HEK293 (cell line): ENCODE data around the gene SELENOM.

Experiments used
- CTCF ChIP-seq: fragments of 450-650 bp; formaldehyde crosslinking; IDR thresholded peaks from 2 replicates; pipeline ENCODE4 v1.5.1; 2016; ENCODE audit warnings: missing biosample characterization, missing genetic modification characterization
- KLF16 ChIP-seq: fragments of 450-650 bp; formaldehyde crosslinking; IDR thresholded peaks from 2 replicates; pipeline ENCODE4 v1.5.1; 2017; ENCODE audit warnings: missing biosample characterization, missing genetic modification characterization
- PRDM1 ChIP-seq: fragments of 450-650 bp; formaldehyde crosslinking; IDR thresholded peaks from 2 replicates; pipeline ENCODE4; 2016; ENCODE audit warnings: missing biosample characterization, missing genetic modification characterization
- SP2 ChIP-seq: fragments of 450-650 bp; formaldehyde crosslinking; IDR thresholded peaks from 2 replicates; pipeline ENCODE4 v1.5.1; 2016; ENCODE audit warnings: missing biosample characterization, missing genetic modification characterization
- SP3 ChIP-seq: fragments of 450-650 bp; formaldehyde crosslinking; IDR thresholded peaks from 2 replicates; pipeline ENCODE4 v1.5.1; 2016; ENCODE audit warnings: missing biosample characterization, missing genetic modification characterization
- ZBTB17 ChIP-seq: fragments of 450-650 bp; formaldehyde crosslinking; IDR thresholded peaks from 2 replicates; pipeline ENCODE4 v1.5.1; 2016; ENCODE audit warnings: missing biosample characterization, missing genetic modification characterization
- ZBTB21 ChIP-seq: fragments of 450-650 bp; formaldehyde crosslinking; IDR thresholded peaks from 2 replicates; pipeline ENCODE4 v1.5.1; 2017; ENCODE audit warnings: missing biosample characterization, missing genetic modification characterization
- ZBTB26 ChIP-seq: fragments of 450-650 bp; formaldehyde crosslinking; optimal IDR thresholded peaks from 2 replicates; pipeline ENCODE3; 2016; ENCODE audit warnings: missing biosample characterization, mild to moderate bottlenecking, missing genetic modification characterization
- ZBTB48 ChIP-seq: fragments of 450-650 bp; formaldehyde crosslinking; IDR thresholded peaks from 2 replicates; pipeline ENCODE4 v1.5.1; 2016; ENCODE audit warnings: missing biosample characterization, missing genetic modification characterization
- ZNF133 ChIP-seq: fragments of 450-650 bp; formaldehyde crosslinking; IDR thresholded peaks from 2 replicates; pipeline ENCODE4 v1.5.1; 2016; ENCODE audit warnings: missing biosample characterization, missing genetic modification characterization
- ZNF184 ChIP-seq: fragments of 450-650 bp; IDR thresholded peaks from 2 replicates; pipeline ENCODE4 v1.5.1; 2018; ENCODE audit warnings: missing biosample characterization, mild to moderate bottlenecking, missing genetic modification characterization
- ZNF2 ChIP-seq: fragments of 450-650 bp; formaldehyde crosslinking; IDR thresholded peaks from 2 replicates; pipeline ENCODE4 v1.5.1; 2016; ENCODE audit warnings: missing biosample characterization, missing genetic modification characterization
- ZNF248 ChIP-seq: fragments of 450-650 bp; formaldehyde crosslinking; IDR thresholded peaks from 2 replicates; pipeline ENCODE4 v1.5.1; 2017; ENCODE audit warnings: missing biosample characterization, missing genetic modification characterization
- ZNF274 ChIP-seq, 2 experiments: fragments of 200-500 bp in 1 of 2; fragments of 450-650 bp in 1 of 2; sonication (Bioruptor generic) in 1 of 2; formaldehyde crosslinking in 1 of 2; IDR thresholded peaks; 2 replicates each; pipeline versions ENCODE4 v1.5.1 to v1.6.1; 2014 to 2016; ENCODE audit warnings: borderline replicate concordance in 1 of 2, inconsistent platforms in 1 of 2, low read length in 1 of 2, missing biosample characterization in 1 of 2, missing genetic modification characterization in 1 of 2
- ZNF561 ChIP-seq: fragments of 450-650 bp; IDR thresholded peaks from 2 replicates; pipeline ENCODE4 v1.5.1; 2018; ENCODE audit warnings: missing biosample characterization, missing genetic modification characterization, borderline replicate concordance
- ZNF610 ChIP-seq: fragments of 450-650 bp; formaldehyde crosslinking; IDR thresholded peaks from 2 replicates; pipeline ENCODE4 v1.5.1; 2016; ENCODE audit warnings: missing biosample characterization, missing genetic modification characterization, borderline replicate concordance
- ZNF747 ChIP-seq: fragments of 450-650 bp; formaldehyde crosslinking; IDR thresholded peaks from 2 replicates; pipeline ENCODE4 v1.5.1; 2016; ENCODE audit warnings: missing biosample characterization, missing genetic modification characterization
- ZNF791 ChIP-seq: fragments of 450-650 bp; formaldehyde crosslinking; IDR thresholded peaks from 2 replicates; pipeline ENCODE4 v1.5.1; 2016; ENCODE audit warnings: missing biosample characterization, missing genetic modification characterization
- ZXDB ChIP-seq: fragments of 450-650 bp; formaldehyde crosslinking; IDR thresholded peaks from 2 replicates; pipeline ENCODE4 v1.5.1; 2016; ENCODE audit warnings: missing biosample characterization, missing genetic modification characterization
- TF ChIP-seq, protein P1 (sequence below): fragments of 450-650 bp; formaldehyde crosslinking; IDR thresholded peaks from 2 replicates; pipeline ENCODE4 v1.5.1; 2016; ENCODE audit warnings: missing biosample characterization, missing genetic modification characterization, borderline replicate concordance
- TF ChIP-seq, protein P2 (sequence below): fragments of 450-650 bp; IDR thresholded peaks from 2 replicates; pipeline ENCODE4 v1.5.1; 2018; ENCODE audit warnings: missing biosample characterization, missing genetic modification characterization
- TF ChIP-seq, protein P3 (sequence below): fragments of 450-650 bp; formaldehyde crosslinking; IDR thresholded peaks from 2 replicates; pipeline ENCODE4 v1.5.1; 2016; ENCODE audit warnings: missing biosample characterization, missing genetic modification characterization

Gene SELENOM

DNA sequence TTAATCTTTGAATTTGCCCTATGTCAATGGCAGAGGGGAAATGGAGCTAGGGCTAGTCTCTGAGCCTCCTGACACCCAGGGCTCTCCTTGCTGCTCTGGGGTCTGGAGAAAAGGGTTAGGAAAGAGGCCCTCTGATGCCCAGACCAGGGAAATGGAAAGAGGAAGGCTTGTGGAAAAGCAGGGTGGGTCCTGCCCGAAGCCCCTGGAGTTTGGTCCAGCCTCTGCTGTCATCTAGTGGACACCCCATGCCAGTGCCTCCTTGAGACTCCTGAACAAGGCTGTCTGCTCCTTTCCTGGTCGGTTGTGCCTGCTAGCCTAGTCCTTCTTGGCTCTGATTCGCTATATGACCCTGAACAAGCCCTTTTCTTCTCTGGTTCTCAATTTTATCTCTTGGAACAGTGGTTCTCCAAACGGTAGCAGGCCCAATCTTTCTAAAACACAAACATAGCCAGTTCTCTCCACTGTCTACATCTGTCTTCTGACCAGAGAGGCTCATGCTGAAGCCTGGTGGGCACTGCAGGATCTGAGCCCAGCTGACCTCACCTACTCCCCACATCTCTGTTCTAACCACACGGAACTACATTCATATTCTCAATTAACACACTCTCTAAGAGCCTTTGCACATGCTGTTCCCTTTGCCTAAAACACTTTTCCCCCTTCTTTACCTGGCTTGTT lies 41.7 kb upstream of the SELENOM start (continued):
- TF ChIP-seq, protein P1, sequence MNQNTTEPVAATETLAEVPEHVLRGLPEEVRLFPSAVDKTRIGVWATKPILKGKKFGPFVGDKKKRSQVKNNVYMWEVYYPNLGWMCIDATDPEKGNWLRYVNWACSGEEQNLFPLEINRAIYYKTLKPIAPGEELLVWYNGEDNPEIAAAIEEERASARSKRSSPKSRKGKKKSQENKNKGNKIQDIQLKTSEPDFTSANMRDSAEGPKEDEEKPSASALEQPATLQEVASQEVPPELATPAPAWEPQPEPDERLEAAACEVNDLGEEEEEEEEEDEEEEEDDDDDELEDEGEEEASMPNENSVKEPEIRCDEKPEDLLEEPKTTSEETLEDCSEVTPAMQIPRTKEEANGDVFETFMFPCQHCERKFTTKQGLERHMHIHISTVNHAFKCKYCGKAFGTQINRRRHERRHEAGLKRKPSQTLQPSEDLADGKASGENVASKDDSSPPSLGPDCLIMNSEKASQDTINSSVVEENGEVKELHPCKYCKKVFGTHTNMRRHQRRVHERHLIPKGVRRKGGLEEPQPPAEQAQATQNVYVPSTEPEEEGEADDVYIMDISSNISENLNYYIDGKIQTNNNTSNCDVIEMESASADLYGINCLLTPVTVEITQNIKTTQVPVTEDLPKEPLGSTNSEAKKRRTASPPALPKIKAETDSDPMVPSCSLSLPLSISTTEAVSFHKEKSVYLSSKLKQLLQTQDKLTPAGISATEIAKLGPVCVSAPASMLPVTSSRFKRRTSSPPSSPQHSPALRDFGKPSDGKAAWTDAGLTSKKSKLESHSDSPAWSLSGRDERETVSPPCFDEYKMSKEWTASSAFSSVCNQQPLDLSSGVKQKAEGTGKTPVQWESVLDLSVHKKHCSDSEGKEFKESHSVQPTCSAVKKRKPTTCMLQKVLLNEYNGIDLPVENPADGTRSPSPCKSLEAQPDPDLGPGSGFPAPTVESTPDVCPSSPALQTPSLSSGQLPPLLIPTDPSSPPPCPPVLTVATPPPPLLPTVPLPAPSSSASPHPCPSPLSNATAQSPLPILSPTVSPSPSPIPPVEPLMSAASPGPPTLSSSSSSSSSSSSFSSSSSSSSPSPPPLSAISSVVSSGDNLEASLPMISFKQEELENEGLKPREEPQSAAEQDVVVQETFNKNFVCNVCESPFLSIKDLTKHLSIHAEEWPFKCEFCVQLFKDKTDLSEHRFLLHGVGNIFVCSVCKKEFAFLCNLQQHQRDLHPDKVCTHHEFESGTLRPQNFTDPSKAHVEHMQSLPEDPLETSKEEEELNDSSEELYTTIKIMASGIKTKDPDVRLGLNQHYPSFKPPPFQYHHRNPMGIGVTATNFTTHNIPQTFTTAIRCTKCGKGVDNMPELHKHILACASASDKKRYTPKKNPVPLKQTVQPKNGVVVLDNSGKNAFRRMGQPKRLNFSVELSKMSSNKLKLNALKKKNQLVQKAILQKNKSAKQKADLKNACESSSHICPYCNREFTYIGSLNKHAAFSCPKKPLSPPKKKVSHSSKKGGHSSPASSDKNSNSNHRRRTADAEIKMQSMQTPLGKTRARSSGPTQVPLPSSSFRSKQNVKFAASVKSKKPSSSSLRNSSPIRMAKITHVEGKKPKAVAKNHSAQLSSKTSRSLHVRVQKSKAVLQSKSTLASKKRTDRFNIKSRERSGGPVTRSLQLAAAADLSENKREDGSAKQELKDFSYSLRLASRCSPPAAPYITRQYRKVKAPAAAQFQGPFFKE (tag by site-specific recombination), result no peak
- TF ChIP-seq ZBTB17 (tag by site-specific recombination), result peak; percentile 65
- TF ChIP-seq, protein P2, sequence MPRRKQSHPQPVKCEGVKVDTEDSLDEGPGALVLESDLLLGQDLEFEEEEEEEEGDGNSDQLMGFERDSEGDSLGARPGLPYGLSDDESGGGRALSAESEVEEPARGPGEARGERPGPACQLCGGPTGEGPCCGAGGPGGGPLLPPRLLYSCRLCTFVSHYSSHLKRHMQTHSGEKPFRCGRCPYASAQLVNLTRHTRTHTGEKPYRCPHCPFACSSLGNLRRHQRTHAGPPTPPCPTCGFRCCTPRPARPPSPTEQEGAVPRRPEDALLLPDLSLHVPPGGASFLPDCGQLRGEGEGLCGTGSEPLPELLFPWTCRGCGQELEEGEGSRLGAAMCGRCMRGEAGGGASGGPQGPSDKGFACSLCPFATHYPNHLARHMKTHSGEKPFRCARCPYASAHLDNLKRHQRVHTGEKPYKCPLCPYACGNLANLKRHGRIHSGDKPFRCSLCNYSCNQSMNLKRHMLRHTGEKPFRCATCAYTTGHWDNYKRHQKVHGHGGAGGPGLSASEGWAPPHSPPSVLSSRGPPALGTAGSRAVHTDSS (tag by site-specific recombination), result peak; percentile 30; the same call in 1 of the 2 replicates
- TF ChIP-seq, protein P3, sequence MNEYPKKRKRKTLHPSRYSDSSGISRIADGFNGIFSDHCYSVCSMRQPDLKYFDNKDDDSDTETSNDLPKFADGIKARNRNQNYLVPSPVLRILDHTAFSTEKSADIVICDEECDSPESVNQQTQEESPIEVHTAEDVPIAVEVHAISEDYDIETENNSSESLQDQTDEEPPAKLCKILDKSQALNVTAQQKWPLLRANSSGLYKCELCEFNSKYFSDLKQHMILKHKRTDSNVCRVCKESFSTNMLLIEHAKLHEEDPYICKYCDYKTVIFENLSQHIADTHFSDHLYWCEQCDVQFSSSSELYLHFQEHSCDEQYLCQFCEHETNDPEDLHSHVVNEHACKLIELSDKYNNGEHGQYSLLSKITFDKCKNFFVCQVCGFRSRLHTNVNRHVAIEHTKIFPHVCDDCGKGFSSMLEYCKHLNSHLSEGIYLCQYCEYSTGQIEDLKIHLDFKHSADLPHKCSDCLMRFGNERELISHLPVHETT (tag by site-specific recombination), result 0 out of 2 replicates have a peak, but pooled peaks have one; percentile 52
- TF ChIP-seq ZBTB26 (tag by site-specific recombination), result no peak
- 0 out of 2 replicates have a peak, but pooled peaks have one; percentile 25 for TF ChIP-seq ZXDB (tag by site-specific recombination)
- no peak for TF ChIP-seq ZNF133
- no peak for TF ChIP-seq ZNF184 (tag by site-specific recombination)
- TF ChIP-seq PRDM1 (tag by site-specific recombination), result no peak
- no peak for TF ChIP-seq ZNF791 (tag by site-specific recombination)
- TF ChIP-seq KLF16 (tag by site-specific recombination), result 0 out of 2 replicates have a peak, but pooled peaks have one; percentile 26
- no peak for TF ChIP-seq ZNF248 (tag by site-specific recombination)
- TF ChIP-seq ZNF610 (tag by site-specific recombination), result no peak
- TF ChIP-seq ZBTB48 (tag by site-specific recombination), result peak; percentile 59; the same call in 1 of the 2 replicates
- TF ChIP-seq SP2 (tag by site-specific recombination), result no peak
- 0 out of 2 replicates have a peak, but pooled peaks have one; percentile 38 for TF ChIP-seq ZNF561
- TF ChIP-seq SP3, result no peak
- 0 out of 2 replicates have a peak, but pooled peaks have one; percentile 59 for TF ChIP-seq ZNF2 (tag by site-specific recombination)
- no peak for TF ChIP-seq ZBTB21 (tag by site-specific recombination)
- peak; percentile 94 for TF ChIP-seq CTCF (tag by site-specific recombination)
- no peak for TF ChIP-seq ZNF747 (tag by site-specific recombination)
- TF ChIP-seq ZNF274 (IDR thresholded peaks at IDR 0.05; ENCODE audit: low read length), result no peak
- no peak for TF ChIP-seq ZNF274 (tag by site-specific recombination; IDR thresholded peaks at IDR 0.05; ENCODE audit: borderline replicate concordance)
- TF ChIP-seq, all 188 proteins: peak for 19
